Endothelial cell of umbilical vein (primary cell): ENCODE measurements around the gene MYCBP2. TPM values are rescaled to one million over a fixed set of nuclear protein-coding genes. Genes with fewer than 3 reads are reported as not detected.

Experiments
- BruUV-seq: library from RNA; stranded (reverse); fragments of 400-500 nt; replicated peaks from 2 replicates; lab custom pipeline; 2021; lab: Mats Ljungman, UMichigan
- CTCF ChIA-PET: fragments of 300-600, 350-600 bp; sonication (Branson Sonifier 250); formaldehyde crosslinking; loops from one replicate; lab custom pipeline; 2021; ENCODE audit warnings: antibody characterized with exemption, inconsistent platforms; lab: Charles Lee
- POLR2A ChIA-PET: fragments of 300-600, 350-600 bp; sonication (Branson Sonifier 250); formaldehyde crosslinking; loops from one replicate; lab custom pipeline; 2021; ENCODE audit warnings: antibody characterized with exemption, inconsistent platforms; lab: Charles Lee
- DNase-seq: peaks from one replicate; pipeline ENCODE4 v3.0.0-alpha.2; 2011; ENCODE audit warnings: low read depth, low spot score
- FAIRE-seq: peaks from 2 replicates; lab custom pipeline; 2011; peaks lifted over from hg19 to GRCh38; lab: Jason Lieb, UNC
- H2AFZ ChIP-seq: 2 replicates; pipeline ENCODE4 v1.6.0; 2012; ENCODE audit warnings: low read depth, low read length, control low read depth, inconsistent platforms
- H3K27ac ChIP-seq: 2 replicates; pipeline ENCODE4 v1.5.1; 2011; ENCODE audit warnings: low read depth, mild to moderate bottlenecking, control low read depth, low read length, moderate library complexity; ENCODE audit not compliant: insufficient read depth
- H3K27me3 ChIP-seq, 2 experiments: 2 replicates each; pipeline versions ENCODE4 v1.6.0 to v1.6.1; 2011; ENCODE audit warnings: low read length in 2 of 2, mixed read lengths in 1 of 2; ENCODE audit not compliant: control insufficient read depth in 2 of 2, insufficient read depth in 2 of 2
- H3K36me3 ChIP-seq, 2 experiments: 2 replicates in 1 of 2; 3 replicates in 1 of 2; pipeline ENCODE4 v1.5.1; 2011; ENCODE audit warnings: low read length in 2 of 2, mild to moderate bottlenecking in 1 of 2, moderate library complexity in 1 of 2; ENCODE audit not compliant: control insufficient read depth in 2 of 2, insufficient read depth in 2 of 2; ENCODE audit errors: extremely low read depth in 1 of 2
- H3K4me1 ChIP-seq: 3 replicates; pipeline ENCODE4 v1.5.1; 2011; ENCODE audit warnings: mild to moderate bottlenecking, low read length; ENCODE audit not compliant: control insufficient read depth, insufficient read depth; ENCODE audit errors: extremely low read depth
- H3K4me2 ChIP-seq: 2 replicates; pipeline ENCODE4 v1.6.1; 2011; ENCODE audit warnings: low read length, control low read depth, mixed read lengths; ENCODE audit not compliant: insufficient read depth
- H3K4me3 ChIP-seq, 3 experiments: fragments of 200-600 bp in 1 of 3; sonication (generic), shearing (Covaris generic) in 1 of 3; replicated peaks in 1 of 3; 2 replicates each; pipeline ENCODE4 v1.5.1; 2011 to 2016; ENCODE audit warnings: control low read depth in 3 of 3, low read length in 3 of 3, mild to moderate bottlenecking in 2 of 3, inconsistent platforms in 1 of 3, low read depth in 1 of 3, moderate library complexity in 1 of 3; ENCODE audit not compliant: insufficient read depth in 1 of 3
- H3K79me2 ChIP-seq: 2 replicates; pipeline ENCODE4 v1.6.0; 2012; ENCODE audit warnings: low read length, inconsistent platforms; ENCODE audit not compliant: control insufficient read depth, insufficient read depth
- H3K9ac ChIP-seq: replicated peaks from 2 replicates; pipeline ENCODE3; 2011; ENCODE audit warnings: low read length, control low read depth; ENCODE audit not compliant: insufficient read depth; ENCODE audit errors: extremely low read depth
- H3K9me1 ChIP-seq: replicated peaks from 3 replicates; pipeline ENCODE4 v1.6.0; 2011; ENCODE audit warnings: mild to moderate bottlenecking, low read length; ENCODE audit not compliant: control insufficient read depth, insufficient read depth; ENCODE audit errors: extremely low read depth
- H3K9me3 ChIP-seq: replicated peaks from 2 replicates; pipeline ENCODE4 v1.5.1; 2012; ENCODE audit warnings: low read length, inconsistent platforms; ENCODE audit not compliant: control insufficient read depth, insufficient read depth
- H4K20me1 ChIP-seq: replicated peaks from 2 replicates; pipeline ENCODE3; 2011; ENCODE audit warnings: mild to moderate bottlenecking, low read length; ENCODE audit not compliant: control insufficient read depth, insufficient read depth; ENCODE audit errors: extremely low read depth
- EZH2 ChIP-seq: IDR thresholded peaks from 2 replicates; pipeline ENCODE4 v1.6.1; 2012; ENCODE audit warnings: borderline replicate concordance, low read depth, mild to moderate bottlenecking, moderate library complexity, low read length, inconsistent platforms; ENCODE audit not compliant: severe bottlenecking
- FOS ChIP-seq: IDR thresholded peaks from 2 replicates; pipeline ENCODE4 v1.6.1; 2011; ENCODE audit warnings: mild to moderate bottlenecking, low read length, moderate library complexity, borderline replicate concordance; ENCODE audit not compliant: insufficient read depth
- GATA2 ChIP-seq: IDR thresholded peaks from 2 replicates; pipeline ENCODE4 v1.7.0; 2011; ENCODE audit warnings: low read depth, mild to moderate bottlenecking, moderate library complexity, mixed read lengths, low read length; ENCODE audit not compliant: insufficient read length, insufficient read depth
- JUN ChIP-seq: IDR thresholded peaks from 2 replicates; pipeline ENCODE4 v1.6.1; 2011; ENCODE audit warnings: borderline replicate concordance, low read depth; ENCODE audit not compliant: insufficient read length, insufficient read depth
- MYC ChIP-seq: IDR thresholded peaks from one replicate; pipeline ENCODE4 v1.6.1; 2011; ENCODE audit warnings: mild to moderate bottlenecking, low read depth, low read length
- POLR2A ChIP-seq: IDR thresholded peaks from 2 replicates; pipeline ENCODE4 v1.6.1; 2012; ENCODE audit warnings: low read depth, mild to moderate bottlenecking, control low read depth, low read length
- POLR2AphosphoS5 ChIP-seq: IDR thresholded peaks from 2 replicates; pipeline ENCODE4 v1.6.1; 2012; ENCODE audit warnings: low read depth, mild to moderate bottlenecking, control low read depth, low read length, moderate library complexity; ENCODE audit not compliant: insufficient read depth
- dilution Hi-C: fragments of 300-500 bp; cut with MboI; formaldehyde crosslinking; loops from one replicate; pipeline ENCODE4 v1.15.0; 2019; ENCODE audit warnings: low sequenced_read_pairs; ENCODE audit not compliant: extremely low pct_ligation_motif_present
- intact Hi-C: fragments of 100-400 bp; cut with micrococcal nuclease; formaldehyde crosslinking; loops from one replicate; pipeline ENCODE4 v1.10.0; 2022
- polyA plus RNA-seq, 4 experiments: library from polyadenylated mRNA; depleted of rRNA in 3 of 4; stranded (reverse) in 3 of 4; unstranded in 1 of 4; fragments of >200 nt; gene quantifications; 2 replicates each; pipeline versions ENCODE4 v1.2.1 to v1.2.3, GENCODE V29; 2011 to 2012; ENCODE audit warnings: missing spikeins in 1 of 4
- total RNA-seq: library from RNA; stranded (reverse); gene quantifications from 2 replicates; pipeline ENCODE4 v1.2.3, GENCODE V29; 2021
- TF ChIP-seq, protein P1 (sequence below): IDR thresholded peaks from 2 replicates; pipeline ENCODE4 v1.6.1; 2011; ENCODE audit not compliant: insufficient read depth, insufficient read length
- TF ChIP-seq, protein P2 (sequence below), 2 donors: IDR thresholded peaks; 1 replicate in 1 of 2; 2 replicates in 1 of 2; pipeline ENCODE4 v1.5.1; 2011; ENCODE audit warnings: low read length in 2 of 2, mild to moderate bottlenecking in 2 of 2, moderate library complexity in 2 of 2, control low read depth in 1 of 2, inconsistent platforms in 1 of 2, low read depth in 1 of 2; ENCODE audit not compliant: insufficient read depth in 1 of 2; ENCODE audit errors: extremely low read depth in 1 of 2

Gene MYCBP2
- total and polyA plus RNA-seq, 2 donors (not counting 3 experiments of a cell fraction or from before 2014, with no cell fraction given) = 30.5 to 89.8 TPM

DNA sequence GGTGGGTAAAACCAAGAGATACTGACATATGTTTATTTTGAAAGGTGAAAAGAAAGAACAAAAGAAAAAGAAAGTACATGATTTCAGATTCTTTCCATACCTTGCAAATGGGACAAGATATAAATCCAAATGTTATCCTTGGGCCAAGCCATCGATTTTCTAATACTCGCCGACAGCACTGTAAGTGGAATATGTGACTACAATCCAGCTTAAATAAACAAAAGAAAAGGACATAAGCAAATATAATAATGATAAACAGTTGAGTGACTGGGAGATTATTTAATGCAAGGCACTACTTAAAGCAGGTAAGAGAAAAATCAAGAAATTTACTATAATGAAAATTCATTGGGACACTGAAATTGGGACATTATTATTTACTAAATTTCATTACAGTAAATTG, 270.0 kb downstream of the MYCBP2 start:
- H3K4me2 ChIP-seq = no peak overlapping the region
- H2AFZ ChIP-seq = no peak overlapping the region
- ChIA-PET CTCF (interaction anchor here (0.7 to 2.2 kb wide), 3 partner anchors 9 to 201 kb away, joined by 3 to 7 read pairs (median 5); no protein-coding TSS in a partner anchor), POLR2A (no interaction called here)
- no peak for TF ChIP-seq JUN
- TF ChIP-seq, protein P1, sequence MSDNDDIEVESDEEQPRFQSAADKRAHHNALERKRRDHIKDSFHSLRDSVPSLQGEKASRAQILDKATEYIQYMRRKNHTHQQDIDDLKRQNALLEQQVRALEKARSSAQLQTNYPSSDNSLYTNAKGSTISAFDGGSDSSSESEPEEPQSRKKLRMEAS = no peak
- no peak for TF ChIP-seq GATA2
- no peak for TF ChIP-seq POLR2A
- TF ChIP-seq POLR2AphosphoS5 = no peak
- TF ChIP-seq MYC = no peak
- no peak for TF ChIP-seq FOS
- TF ChIP-seq, protein P2, sequence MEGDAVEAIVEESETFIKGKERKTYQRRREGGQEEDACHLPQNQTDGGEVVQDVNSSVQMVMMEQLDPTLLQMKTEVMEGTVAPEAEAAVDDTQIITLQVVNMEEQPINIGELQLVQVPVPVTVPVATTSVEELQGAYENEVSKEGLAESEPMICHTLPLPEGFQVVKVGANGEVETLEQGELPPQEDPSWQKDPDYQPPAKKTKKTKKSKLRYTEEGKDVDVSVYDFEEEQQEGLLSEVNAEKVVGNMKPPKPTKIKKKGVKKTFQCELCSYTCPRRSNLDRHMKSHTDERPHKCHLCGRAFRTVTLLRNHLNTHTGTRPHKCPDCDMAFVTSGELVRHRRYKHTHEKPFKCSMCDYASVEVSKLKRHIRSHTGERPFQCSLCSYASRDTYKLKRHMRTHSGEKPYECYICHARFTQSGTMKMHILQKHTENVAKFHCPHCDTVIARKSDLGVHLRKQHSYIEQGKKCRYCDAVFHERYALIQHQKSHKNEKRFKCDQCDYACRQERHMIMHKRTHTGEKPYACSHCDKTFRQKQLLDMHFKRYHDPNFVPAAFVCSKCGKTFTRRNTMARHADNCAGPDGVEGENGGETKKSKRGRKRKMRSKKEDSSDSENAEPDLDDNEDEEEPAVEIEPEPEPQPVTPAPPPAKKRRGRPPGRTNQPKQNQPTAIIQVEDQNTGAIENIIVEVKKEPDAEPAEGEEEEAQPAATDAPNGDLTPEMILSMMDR (IDR thresholded peaks at IDR 0.05; ENCODE audit: extremely low read depth in 1 of 2, insufficient read depth in 1 of 2, low read depth in 1 of 2, low read length in 2 of 2) = no peak
- no peak for TF ChIP-seq EZH2
- DNase-seq (no peak), FAIRE-seq (no peak)
- no peaks in the 10 kb centered on the region for H3K27me3 ChIP-seq
- H3K4me1 ChIP-seq = no peaks in the 10 kb centered on the region
- H3K9me1 ChIP-seq = no peaks in the 10 kb centered on the region
- H4K20me1 ChIP-seq = no peaks in the 10 kb centered on the region
- dilution Hi-C loops (no loop called here), intact Hi-C loops (no loop called here)
- H3K27ac ChIP-seq = no peak overlapping the region
- H3K79me2 ChIP-seq = no peaks in the 10 kb centered on the region
- BruUV-seq = no TSS peak
- H3K36me3 ChIP-seq = peaks cover 15 to 16% of the 10 kb centered on the region in 2 experiments
- H3K9ac ChIP-seq = no peak overlapping the region
- H3K4me3 ChIP-seq = no peak overlapping the region
- H3K9me3 ChIP-seq = no peaks in the 10 kb centered on the region
